Measurements from ENCODE around the gene DENND6B.

Gene DENND6B

GRCh38 chr22:50259302-50259701 lies 67.5 kb downstream of the DENND6B start:
- no peak overlapping the region for H2AFZ ChIP-seq (ENCODE audit: low read depth, low read length)
- no peak overlapping the region for H3K4me3 ChIP-seq (ENCODE audit: low read length)
- no peak overlapping the region for H3K9ac ChIP-seq (ENCODE audit: low read length)
- peaks cover 18% of the 10 kb centered on the region for H3K79me2 ChIP-seq (ENCODE audit: low read length)
- H3K4me1 ChIP-seq (ENCODE audit: low read length), result peaks cover 17% of the 10 kb centered on the region
- H3K27me3 ChIP-seq (ENCODE audit: low read depth, low read length), result no peaks in the 10 kb centered on the region
- no peaks in the 10 kb centered on the region for H3K36me3 ChIP-seq (replicated peaks; ENCODE audit: low read depth, low read length)
- no peak overlapping the region for H3K27ac ChIP-seq (ENCODE audit: low read length)
- H3K9me3 ChIP-seq (ENCODE audit: insufficient read depth, low read length), result no peaks in the 10 kb centered on the region
- H4K20me1 ChIP-seq (ENCODE audit: insufficient read depth, low read length), result no peaks in the 10 kb centered on the region
- H3K4me2 ChIP-seq (ENCODE audit: low read length), result no peak overlapping the region
- TF ChIP-seq CTCF (IDR thresholded peaks at IDR 0.05; ENCODE audit: low read depth, low read length) (no peak), EZH2phosphoT487 (IDR thresholded peaks at IDR 0.05; ENCODE audit: low read depth) (no peak)
